HG03457 (cell line): Measurements from ENCODE around the gene TDRD5.

Source experiments
- ATAC-seq: cut with Tn5 transposase; IDR thresholded peaks from one replicate; pipeline ENCODE4 v1.9.1; 2021; ENCODE audit warnings: moderate number of reproducible peaks; ENCODE audit not compliant: unreplicated experiment

Gene TDRD5, protein sequence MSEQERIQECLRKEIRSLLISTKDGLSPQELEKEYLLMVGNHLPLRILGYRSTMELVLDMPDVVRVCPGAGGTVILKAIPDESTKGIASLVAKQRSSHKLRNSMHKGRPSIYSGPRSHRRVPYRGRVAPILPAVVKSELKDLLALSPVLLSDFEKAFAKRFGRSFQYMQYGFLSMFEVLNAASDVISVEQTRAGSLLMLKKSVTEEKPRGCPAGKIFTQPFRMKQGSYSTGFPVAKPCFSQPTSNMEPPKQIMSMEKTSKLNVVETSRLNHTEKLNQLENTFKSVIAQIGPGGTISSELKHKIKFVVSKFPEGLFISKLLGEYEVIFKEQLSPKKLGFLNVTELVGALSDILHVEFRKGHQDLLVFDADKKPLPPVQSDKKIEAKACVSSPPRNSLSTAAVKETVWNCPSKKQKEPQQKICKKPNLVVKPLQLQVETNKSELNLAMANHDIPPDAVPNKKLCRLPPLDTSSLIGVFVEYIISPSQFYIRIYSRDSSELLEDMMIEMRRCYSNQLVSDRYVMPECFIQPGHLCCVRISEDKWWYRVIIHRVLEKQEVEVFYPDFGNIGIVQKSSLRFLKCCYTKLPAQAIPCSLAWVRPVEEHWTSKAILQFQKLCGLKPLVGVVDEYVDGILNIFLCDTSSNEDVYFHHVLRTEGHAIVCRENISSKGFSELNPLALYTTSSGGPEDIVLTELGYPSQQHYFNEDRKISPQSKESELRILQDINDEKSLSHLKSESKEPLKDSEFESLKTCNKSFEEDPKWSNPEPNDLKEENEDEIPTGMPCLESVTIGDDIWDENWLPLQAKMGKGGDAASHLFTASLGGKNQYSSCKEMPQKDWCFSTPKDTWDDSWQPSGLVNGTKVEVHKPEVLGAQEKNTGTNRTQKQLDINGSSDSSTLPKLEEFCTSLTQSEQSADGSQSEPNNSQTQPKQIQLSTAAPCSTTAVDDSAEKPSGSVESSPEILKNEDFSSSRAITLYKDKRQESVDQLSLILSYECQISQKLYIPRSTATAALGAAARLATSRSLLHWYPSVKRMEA

DNA sequence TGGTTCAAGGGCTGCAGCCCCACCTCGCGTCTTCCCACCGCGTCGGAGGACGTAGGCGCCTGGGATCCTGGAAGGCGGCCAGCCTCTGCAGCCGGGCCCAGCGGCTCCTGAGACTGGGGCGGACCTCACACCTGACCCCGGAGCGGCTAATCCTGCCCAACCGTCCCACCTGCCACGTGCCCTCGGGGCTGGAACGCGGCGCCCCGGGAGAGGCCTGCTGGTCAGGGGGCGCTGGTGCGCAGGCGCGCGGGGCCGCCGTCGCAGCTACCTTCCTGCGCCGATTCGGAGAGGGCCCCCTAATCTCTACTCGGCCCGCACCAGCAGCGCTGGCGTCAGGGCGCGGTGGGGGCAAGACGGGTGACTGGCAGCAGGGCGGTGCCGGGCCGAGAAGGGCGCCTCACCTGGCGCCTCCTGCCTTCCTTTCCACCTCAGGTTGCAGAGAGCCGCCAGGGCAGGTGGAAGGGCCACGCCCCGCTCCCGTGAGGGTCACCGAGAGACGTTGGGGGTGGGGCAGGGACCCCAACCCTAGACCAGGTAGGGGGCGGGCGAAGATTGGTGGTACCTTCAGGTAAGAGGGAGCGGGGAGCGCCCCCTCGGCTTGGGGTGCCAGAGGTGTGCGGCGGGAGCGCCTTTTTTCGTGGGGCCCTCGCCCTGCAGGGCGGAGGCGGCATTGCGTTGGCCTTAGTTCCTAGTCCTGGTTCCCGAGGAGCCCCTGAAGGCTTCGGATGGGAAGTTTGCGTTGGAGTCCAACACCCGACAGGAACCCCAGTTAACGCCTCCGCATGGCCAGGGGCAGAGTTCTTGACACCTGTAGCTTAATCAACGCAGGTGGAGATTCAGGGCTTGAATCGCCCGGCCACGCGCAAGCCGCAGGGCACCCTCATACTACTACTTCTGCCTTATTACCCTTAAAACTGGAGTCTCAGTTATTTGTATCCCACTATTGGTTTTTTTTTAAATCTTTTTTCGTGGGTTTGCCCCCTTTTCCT, at the start of gene TDRD5:
Gene TDRD5 (plus strand): TSS at position 241 of the 989 bp plus-strand sequence. CDS start 784 bp downstream, outside the sequence.
- no peak for ATAC-seq

DNA sequence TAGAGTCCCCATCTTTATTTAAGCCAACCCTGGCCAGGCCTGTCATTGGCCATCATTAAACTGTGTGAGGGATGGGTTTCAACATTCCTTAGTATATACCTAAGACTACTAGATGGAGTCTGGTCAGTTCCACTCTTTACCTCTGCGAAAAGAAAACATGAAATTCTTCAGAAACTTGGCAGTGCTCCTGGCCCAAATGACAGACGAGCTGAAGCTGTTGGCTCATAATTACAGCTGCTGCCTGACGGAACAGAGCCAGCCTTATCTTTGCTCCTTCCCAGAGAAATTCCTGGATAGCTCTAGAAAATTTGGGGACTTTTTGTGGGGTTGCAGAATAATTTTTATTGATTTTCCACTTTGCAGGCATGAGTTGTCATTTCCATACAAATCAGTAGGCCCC, 46.3 kb upstream of the TDRD5 start:
- ATAC-seq: no peak

DNA sequence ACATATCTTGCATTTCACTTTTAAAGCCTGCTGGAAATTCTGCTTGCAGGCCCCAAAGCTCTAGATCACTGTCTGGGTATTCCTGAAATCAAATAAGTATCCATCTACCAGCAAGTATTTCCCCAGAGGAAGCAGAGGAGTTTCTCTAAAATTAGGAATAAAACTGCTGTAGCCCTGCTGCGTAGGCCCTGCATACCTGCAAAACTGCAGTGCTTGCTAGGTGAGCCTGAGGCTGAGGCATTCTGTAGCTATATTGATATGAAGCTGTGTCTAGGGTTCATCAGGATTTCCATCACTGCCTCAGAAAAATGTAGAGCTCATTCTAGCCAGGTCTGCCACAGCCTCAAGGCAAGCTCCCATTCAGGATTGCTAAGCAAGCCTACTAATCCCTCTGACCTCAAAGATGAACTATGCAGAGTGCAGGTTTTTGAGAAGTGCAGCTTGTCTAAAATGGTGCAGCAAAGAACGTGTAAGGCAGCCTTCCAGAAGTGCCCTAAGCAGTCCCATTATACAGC, 44.6 kb upstream of the TDRD5 start:
- no peak for ATAC-seq

DNA sequence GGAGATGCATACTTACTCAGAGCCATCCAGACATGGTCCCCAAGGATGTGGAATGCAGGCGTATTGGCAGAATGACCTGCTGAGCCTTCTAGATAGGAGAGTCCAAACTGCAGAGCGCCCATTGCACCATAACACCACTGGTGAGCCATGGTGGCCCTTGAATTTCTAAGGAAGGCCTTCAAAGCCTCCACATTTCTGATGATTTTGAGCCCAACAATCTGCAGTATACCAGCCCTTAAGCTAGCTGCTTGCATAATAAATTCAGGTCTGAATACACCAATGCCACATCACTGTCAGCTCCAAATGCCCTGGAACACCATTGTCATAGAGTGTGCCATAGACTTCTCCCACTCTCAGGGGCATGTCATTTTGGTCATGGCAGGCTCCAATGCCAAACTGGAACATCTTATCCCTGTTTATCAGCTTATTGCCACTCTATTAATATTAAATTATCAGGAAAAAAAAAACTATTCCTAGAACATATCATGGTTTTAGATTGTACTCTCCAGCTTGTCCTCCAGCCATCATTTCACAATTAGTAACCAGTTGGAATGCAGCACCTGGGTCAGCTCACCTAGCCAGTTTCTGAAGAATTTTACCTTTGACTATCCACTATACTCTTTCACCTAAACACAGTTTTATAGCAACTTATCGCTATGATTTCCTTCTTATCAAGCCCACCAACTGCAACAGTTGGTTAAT, 42.8 kb upstream of the TDRD5 start:
- no peak for ATAC-seq

DNA sequence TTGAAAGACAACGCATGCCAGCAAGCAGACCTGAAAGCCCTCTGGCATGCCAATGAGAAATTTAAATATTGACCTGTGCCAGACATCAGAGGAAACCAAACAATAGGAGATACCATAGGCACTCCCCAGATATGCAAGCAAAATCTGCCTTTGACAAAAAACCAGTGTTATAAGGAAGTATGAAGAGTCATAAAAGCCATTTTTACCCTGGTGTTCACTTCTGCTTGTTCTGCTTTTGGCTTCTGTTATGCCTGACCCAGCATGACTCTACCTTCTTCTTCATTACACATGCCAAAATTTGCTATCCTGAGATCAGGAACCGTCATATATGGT, 42.3 kb upstream of the TDRD5 start:
- ATAC-seq: no peak

DNA sequence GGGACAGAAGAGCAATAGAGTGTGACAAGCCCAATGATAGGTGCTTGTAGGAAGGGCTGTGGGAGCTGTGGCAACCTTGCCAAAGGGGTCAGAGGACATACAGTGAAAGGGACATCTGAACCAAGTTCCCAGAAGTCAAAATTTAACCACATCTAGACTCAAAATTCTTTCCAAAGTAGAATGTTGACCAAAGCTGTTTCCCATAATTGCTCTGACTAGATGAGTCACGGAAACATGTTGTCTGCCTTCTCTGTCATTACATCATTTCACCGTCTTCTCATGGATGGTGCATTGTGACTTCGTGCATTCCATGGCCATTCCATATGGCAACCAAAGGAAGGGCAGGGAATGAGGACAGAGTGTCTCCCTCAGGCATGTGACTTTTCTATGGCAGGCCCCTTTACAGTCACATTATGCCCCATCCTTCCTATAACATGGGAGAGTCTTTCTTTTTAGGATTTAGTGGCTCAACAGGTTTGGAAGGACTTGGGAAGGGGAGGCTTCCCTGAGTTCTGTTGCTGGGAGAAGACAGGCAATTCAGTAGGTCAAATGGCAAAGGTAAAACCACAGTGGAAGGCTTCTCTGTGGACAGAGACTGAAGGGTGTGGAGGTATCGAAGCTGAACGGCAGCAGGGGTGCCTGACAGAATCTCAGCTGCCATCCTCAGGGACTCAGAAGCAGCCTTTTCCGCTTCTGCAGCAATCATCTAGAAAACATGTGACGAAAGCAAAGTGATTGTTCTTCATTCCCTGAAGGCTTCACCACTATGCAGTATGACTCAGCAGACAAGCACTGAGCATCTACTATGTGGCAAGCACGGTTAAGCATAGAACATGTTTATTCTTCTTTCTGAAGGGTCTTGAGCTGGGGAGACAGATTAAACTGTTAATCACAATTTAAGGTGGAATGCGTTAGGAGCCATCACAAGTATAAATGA, 40.6 kb upstream of the TDRD5 start:
- ATAC-seq: no peak

DNA sequence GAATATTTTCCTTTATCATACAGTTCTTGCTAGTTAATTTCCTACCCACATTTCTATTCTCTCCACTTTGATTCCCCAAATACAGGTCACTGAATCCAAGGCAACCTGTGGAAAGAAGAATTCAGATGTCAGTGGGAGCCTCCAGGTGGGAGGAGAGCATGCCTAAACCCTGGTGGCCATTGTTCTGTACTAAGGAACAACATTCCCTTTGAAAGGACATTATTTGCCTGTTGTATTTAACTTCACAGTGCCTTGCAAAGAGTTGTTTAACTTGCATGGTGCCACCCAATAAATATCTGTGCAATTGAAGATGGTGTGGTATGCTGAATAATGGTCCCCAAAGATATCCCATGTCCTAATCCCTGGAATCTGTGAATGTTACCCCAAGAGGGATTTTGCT, 37.2 kb upstream of the TDRD5 start:
- ATAC-seq: no peak

DNA sequence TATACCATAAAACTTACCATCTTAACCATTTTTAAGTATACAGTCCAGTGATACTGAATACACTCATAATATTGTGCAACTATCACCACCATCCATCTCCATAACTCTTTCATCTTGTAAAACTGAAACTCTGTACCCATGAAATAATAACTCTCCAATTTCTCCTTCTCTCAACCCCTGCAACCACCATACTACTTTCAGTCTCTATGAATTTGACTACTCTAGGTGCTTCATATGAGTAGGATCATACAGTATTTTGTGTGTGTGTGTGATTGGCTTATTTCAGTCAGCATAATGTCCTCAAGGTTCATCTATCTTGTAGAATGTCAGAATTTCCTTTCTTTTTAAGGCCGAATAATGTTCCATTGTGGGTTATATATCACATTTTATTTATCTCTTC, 33.6 kb upstream of the TDRD5 start:
- ATAC-seq: no peak

DNA sequence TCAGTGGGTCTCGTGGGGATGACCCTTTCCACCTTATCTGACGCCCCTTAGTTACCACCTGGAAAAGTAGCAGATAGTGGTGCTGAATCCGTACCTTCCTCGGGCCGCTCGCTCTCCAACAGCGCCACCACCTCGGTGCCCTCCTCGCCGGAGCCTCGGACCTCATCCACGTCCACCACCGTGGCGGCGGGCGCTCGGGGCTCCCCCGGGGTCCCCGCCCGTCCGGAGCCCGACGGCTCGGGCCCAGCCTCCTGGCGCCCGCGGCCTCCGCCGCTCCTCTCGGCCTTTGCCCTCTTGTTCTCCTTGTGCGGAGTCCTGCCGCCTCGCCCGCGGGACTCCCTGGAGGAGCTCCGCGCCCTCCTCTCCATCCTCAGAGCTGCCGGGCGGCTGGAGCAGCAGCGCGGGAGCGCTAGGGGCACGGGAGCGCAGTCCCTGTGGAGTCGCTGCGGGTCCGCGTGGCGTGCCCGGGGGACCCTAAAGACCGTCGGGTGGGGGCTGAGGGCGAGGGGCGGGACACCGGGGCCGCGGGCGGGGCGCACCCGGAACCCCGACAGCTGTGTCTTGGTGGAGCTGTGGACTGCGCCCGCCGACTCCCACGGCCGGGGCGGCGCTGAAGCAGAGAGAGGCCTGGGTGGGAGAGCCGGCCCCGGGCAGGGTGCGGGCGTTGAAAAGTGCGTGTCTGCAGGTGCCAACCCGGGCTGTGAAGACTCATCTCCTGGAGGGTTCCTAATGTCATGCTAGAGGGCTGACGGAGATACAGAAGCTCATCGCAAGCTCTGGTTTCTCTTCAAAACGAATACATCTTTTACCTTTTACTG, 15.9 kb upstream of the TDRD5 start, which contains the start of gene NPHS2:
Gene NPHS2 (minus strand): TSS at position 452 of the 818 bp plus-strand sequence. CDS start 84 bp downstream, at position 368.
- ATAC-seq: no peak

DNA sequence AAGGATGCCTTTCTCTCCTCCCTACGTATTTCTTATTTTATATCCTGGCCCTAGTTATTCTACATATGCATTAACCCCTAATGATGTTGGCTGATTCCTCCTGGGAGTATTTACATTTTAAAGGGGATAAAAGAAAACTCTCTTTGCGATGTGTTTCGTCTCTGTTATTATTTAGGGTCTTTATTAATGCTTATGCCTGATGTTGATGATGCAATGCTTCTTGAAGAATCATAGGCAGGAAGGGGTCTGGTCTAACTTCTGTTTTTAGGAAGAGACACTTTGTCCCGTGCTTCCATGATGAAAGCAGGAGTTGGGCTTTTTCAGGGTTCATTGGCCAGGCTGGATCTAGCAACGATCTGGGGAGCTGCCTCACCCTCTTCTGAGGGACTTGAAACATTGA, 15.1 kb upstream of the TDRD5 start:
- no peak for ATAC-seq

DNA sequence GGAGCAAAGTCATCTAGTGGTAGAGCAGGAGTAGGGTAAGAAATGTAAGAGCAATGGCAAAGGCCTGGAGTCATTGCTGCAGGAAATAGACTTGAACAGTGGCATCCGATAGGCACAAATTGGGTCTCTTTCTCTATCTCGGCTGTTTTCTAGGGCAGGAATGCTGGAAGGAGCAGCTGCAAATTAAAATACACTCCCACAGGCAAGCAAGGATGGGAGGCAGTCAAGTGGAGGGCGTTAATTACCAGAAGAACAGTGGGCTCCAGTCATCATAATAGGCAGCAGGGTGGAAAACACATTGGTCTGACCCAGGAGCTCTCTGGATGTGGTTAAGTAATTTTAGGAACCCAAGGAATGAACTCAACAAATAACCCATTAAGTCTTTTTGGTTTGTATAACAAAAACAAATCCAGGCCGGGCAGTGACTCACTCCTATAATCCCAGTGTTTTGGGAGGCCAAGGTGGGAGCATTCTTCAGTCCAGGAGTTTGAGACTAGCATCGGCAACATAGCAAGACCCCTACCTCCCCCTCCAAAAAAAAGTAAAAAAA, 7.8 kb upstream of the TDRD5 start:
- ATAC-seq: no peak

DNA sequence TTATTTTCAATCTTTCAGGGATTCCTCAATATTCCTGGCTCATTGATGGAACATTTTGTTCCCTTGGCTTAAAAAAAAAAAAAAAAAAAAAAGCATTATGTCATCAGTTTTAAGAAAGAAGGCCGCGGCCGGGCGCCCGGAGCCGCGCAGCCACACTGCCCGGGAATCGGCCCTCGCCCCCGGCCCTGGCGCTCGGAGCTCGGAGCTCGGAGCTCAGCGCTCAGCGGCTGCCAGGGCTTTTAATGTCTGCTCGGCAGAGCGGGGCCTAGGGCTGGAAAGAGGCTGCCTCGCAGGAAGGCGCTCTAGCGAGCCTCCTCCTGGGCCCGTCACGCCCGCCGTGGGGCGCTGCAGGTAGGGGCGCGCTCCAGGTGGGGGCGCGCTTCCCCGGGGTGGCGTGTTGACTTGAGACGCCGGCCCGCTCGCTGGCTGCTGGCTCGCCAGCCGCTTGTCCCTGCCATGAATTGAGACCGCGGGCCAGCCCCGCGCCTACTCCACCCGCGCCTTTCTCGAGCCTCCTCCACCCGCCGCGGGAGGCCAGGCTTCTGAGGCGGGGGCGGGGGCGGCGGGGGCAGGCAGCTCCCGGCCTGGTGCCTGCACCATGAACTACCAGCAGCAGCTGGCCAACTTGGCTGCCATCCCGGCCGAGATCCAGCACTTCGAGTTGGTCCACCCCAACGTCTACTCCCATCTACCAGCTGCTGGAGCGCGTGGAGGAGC, 5.4 kb upstream of the TDRD5 start:
- no peak for ATAC-seq

DNA sequence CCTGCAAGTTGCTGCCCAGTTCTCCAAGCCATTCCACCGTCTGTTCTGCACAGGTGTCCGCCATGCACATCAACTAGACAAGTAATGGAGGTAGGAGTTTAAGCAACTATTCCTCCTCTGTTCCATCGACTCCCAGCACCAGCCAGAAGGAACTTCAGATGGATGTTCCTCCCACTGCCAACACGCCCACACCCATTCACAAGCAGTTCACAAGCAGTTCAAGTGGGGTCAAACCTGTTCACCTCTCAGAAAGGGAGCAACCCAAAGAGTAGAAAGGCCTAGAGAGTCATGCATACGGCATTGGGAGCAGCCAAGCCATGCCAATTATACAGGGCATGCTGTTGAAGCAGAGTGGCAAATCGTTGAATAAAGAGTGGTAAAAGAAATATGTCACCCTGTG, 4.3 kb upstream of the TDRD5 start:
- no peak for ATAC-seq

DNA sequence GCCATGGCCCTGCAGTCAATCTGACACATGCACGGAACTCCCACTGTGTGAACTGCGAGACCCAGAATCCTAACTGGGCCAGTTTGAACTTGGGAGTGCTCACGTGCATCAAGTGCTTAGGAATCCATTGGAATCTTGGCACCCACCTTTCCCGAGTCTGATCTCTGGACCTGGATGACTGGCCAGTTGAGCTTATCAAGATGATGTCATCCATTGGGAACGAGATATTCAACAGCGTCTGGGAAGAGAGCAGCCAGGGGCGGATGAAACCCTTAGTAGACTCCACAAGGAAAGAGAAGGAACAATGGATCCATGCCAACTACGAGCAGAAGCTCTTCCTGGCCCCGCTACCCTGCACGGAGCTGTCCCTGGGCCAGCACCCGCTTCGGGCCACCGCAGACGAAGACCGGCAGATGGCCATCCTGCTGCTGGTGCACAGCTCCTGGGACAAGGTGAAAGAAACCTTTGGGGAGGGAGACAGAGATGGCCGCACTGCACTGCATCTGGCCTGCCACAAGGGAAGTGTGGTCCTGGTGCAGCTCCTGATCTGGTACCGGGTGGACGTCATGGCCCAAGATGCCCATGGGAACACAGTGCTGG, 3.1 kb upstream of the TDRD5 start:
- ATAC-seq: no peak

DNA sequence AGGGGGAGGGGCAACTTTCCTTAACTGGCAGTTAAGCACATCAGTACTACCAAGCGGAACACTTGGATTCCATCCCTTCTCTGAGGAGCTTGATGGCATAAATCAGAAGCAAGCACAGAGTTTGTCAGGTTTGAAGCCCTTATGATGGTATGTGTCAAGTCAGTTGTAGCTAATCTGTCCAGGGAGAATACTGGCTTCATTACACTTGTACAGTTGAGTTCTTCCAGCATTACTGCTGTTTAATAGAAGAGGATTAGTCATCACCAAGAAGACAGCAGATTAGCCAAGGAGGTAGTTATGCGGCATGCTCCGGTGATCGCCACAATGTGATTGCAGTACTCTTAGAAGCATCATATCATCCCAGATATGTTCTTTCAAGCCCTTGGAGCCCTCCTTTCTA, 2.1 kb upstream of the TDRD5 start:
- ATAC-seq: no peak

DNA sequence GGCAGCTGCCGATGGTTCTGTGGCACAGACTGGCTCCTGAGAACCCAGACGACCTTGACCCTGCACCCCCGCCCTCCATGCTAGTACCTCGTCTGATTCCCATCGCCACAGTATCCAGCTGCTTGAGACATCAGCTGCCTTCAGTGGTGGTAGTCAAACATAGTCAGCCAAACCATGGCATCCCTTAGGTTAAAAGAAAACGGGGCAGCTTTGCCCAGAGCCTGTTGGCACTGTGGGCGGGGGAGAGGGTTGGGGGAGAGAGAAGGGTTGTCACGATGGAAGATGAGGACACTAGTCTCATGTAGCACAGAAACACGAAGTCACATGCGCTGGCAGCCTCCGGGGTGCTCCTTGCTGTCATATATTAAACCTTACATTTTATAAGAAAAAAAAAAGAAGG, 961 bp upstream of the TDRD5 start:
- no peak for ATAC-seq

DNA sequence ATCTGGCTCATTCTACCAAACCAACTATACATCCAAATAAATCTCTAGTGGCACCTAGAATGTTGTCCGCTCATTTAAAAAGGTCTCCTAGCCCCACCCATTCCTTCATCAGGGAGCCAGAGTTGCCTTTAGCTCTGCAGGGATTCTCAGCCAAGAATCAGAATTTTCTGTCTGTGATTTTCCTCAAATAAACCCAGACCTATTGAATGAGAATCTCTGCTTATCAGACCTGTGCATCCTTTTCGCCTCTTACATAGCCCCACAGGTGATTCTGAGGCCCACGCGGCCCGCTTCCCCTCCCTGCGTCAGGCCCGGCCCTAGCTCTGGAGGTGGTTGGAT, 410 bp upstream of the TDRD5 start:
- no peak for ATAC-seq
